Esophagus squamous epithelium (tissue), 5 donors: ENCODE data around the gene ATP6V1E1. TPM values are rescaled to one million over a fixed set of nuclear protein-coding genes. Genes with fewer than 3 reads are reported as not detected.

Source experiments
- DNase-seq: peaks from one replicate; lab custom pipeline; 2025; lab: John Stamatoyannopoulos, UW
- H3K27ac ChIP-seq, 4 donors: fragments of 200-600 bp; sonication (generic); one replicate each; pipeline ENCODE4 v1.5.1; 2016 to 2019; ENCODE audit warnings: mild to moderate bottlenecking in 1 of 4
- H3K27me3 ChIP-seq, 4 donors: fragments of 200-600 bp; sonication (generic); 1 replicate in 3 of 4; 2 replicates in 1 of 4; pipeline versions ENCODE4 v1.5.1 to v1.6.0; 2017 to 2021; ENCODE audit warnings: antibody characterized with exemption in 1 of 4
- H3K36me3 ChIP-seq, 3 donors: fragments of 200-600 bp; sonication (generic); one replicate each; pipeline ENCODE4 v1.5.1; 2016 to 2019
- H3K4me1 ChIP-seq, 3 donors: fragments of 200-600 bp; sonication (generic); one replicate each; pipeline ENCODE4 v1.5.1; 2017 to 2019
- H3K4me3 ChIP-seq, 4 donors: fragments of 200-600 bp; sonication (generic); 1 replicate in 3 of 4; 2 replicates in 1 of 4; pipeline ENCODE4 v1.5.1; 2016 to 2019; ENCODE audit warnings: mild to moderate bottlenecking in 2 of 4, moderate library complexity in 1 of 4
- H3K9me3 ChIP-seq, 3 donors: fragments of 200-600 bp; sonication (generic); one replicate each; pipeline ENCODE4 v1.5.1; 2016 to 2019
- POLR2A ChIP-seq, 4 donors: fragments of 450-650 bp; IDR thresholded peaks; one replicate each; pipeline ENCODE4 v1.6.1; 2017; ENCODE audit warnings: antibody characterized with exemption in 4 of 4, mild to moderate bottlenecking in 4 of 4, moderate library complexity in 3 of 4
- WGBS, 2 donors: methylation state at CpG; one replicate each; pipeline ENCODE4 v1.1.5; 2018; 5-methylcytosine and 5-hydroxymethylcytosine counted together
- intact Hi-C: fragments of 100-400 bp; cut with DNase I; formaldehyde crosslinking; loops from one replicate; pipeline ENCODE4 v1.15.0; 2022
- total RNA-seq, 4 donors: library from RNA; depleted of rRNA; stranded (reverse); fragments of >200 nt; gene quantifications; one replicate each; pipeline ENCODE4 v1.1.0, GENCODE V29; 2016
- TF ChIP-seq, protein P1 (sequence below), 6 experiments: fragments of 450-650 bp in 4 of 6; fragments of 200-600 bp in 2 of 6; sonication (generic) in 2 of 6; IDR thresholded peaks; one replicate each; pipeline ENCODE4 v1.5.1; 2016 to 2019; ENCODE audit warnings: antibody characterized with exemption in 6 of 6, mild to moderate bottlenecking in 4 of 6, moderate library complexity in 4 of 6
- donor health status: DM: yes; HTN: yes; CAD: no.

The ATP6V1E1 gene
- total RNA-seq, 4 donors from 2014 or later = 80.9 to 123 (median 99.6) TPM

DNA sequence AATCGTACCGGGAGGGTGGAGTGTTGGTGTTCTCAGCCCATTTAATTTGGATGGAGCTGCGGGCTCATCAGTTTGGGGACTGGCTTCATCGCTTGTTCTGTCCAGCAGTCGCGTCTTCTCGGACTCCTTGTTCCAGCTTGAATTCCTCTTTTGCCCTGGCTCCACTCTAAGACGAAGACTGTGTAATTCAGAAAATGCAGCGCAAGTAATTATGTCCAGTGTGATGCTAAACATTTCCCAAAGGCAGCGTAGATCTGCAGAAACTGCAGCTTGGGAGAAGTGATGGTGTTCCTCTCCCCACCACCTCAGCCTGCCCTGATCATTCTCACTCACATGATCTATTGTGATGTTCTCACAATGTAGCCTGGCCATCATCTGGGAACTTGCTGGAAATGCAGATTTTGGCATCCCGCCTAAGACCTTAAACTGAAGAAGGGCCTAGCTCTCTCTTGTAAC lies 64.6 kb downstream of the ATP6V1E1 start:
- intact Hi-C loops = no loop called here
- 81 to 83% methylated on average over 10 to 11 of the region's 11 CpGs for WGBS, 2 donors
- H3K4me1 ChIP-seq = peaks cover 0 to 8% (median 0%) of the 10 kb centered on the region in 3 donors
- TF ChIP-seq, protein P1, sequence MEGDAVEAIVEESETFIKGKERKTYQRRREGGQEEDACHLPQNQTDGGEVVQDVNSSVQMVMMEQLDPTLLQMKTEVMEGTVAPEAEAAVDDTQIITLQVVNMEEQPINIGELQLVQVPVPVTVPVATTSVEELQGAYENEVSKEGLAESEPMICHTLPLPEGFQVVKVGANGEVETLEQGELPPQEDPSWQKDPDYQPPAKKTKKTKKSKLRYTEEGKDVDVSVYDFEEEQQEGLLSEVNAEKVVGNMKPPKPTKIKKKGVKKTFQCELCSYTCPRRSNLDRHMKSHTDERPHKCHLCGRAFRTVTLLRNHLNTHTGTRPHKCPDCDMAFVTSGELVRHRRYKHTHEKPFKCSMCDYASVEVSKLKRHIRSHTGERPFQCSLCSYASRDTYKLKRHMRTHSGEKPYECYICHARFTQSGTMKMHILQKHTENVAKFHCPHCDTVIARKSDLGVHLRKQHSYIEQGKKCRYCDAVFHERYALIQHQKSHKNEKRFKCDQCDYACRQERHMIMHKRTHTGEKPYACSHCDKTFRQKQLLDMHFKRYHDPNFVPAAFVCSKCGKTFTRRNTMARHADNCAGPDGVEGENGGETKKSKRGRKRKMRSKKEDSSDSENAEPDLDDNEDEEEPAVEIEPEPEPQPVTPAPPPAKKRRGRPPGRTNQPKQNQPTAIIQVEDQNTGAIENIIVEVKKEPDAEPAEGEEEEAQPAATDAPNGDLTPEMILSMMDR (IDR thresholded peaks at IDR 0.05) = no peak
- TF ChIP-seq POLR2A (IDR thresholded peaks at IDR 0.05) = no peak
- H3K4me3 ChIP-seq = no peak overlapping the region
- no peaks in the 10 kb centered on the region for H3K9me3 ChIP-seq
- peaks cover 0 to 46% (median 0%) of the 10 kb centered on the region in 4 donors for H3K27me3 ChIP-seq
- peak overlapping the region in 3 of 4 donors; percentile 47 to 70 (median 55) for H3K27ac ChIP-seq
- H3K36me3 ChIP-seq = no peaks in the 10 kb centered on the region
- no peak for DNase-seq

DNA sequence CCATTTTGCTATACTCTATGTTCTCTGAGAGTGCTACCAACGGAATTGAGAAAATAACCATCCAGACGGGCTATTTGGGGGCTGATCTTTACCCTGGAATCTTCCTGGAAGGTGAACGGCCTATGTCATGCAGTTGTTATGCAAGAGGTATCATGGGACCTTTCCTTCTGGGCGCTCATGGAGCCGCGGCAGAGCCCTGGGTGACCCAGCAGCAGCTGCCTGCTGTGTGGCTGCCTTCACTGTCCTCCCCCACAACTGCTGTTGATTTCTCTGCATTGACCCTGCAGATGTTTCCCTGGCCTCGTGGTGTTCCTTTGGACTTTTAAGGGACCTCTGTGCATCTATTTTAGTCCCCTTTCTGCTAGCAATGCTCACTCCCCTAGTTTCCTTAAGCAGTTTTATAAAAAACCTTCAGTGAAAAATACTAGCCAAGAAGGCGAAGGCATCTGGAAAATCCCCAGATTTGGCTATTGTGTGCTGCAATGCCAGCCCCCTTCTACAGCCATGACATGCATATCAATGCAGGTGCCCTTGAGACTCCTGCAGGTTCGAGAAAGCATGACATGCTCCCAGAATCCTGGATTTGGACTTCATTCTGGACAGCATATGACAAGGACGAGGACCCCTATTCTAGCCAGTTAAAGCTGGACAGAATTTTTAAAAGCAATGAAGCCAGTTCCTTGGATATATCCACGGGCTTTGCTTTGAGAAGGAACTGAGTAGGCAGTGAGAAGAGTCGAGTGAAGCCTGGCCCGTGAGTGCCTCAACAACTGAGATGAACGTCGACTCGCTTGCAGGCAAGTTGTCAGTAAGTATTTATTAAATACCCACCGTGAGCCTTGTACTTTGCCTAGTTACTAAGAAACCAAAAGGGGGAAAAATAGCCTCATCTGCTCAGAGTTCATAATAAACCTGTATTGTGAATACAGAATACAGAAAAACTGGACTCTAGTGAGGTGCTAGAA lies 65.4 kb downstream of the ATP6V1E1 start, which contains the start of gene SLC25A18:
Gene SLC25A18 (plus strand): TSS at position 593 of the 965 bp plus-strand sequence. CDS start 16,447 bp downstream, outside the sequence.
- Histone ChIP-seq H3K27me3 (peaks cover 0 to 46% (median 0%) of the 10 kb centered on the region in 4 donors), H3K4me3 (no peak within 1 kb of the TSS), H3K9me3 (no peaks in the 10 kb centered on the region), H3K36me3 (no peaks in the 10 kb centered on the region), H3K4me1 (peaks cover 0 to 8% (median 0%) of the 10 kb centered on the region in 3 donors), H3K27ac (peak within 1 kb of the TSS; percentile 5 to 70 (median 51))
- TF ChIP-seq, protein P1 (IDR thresholded peaks at IDR 0.05) = no peak
- no peak for TF ChIP-seq POLR2A (IDR thresholded peaks at IDR 0.05)
- 55 to 68% methylated on average over 12 to 17 of the region's 17 CpGs for WGBS, 2 donors
- intact Hi-C loops = no loop called here
- no peak for DNase-seq

DNA sequence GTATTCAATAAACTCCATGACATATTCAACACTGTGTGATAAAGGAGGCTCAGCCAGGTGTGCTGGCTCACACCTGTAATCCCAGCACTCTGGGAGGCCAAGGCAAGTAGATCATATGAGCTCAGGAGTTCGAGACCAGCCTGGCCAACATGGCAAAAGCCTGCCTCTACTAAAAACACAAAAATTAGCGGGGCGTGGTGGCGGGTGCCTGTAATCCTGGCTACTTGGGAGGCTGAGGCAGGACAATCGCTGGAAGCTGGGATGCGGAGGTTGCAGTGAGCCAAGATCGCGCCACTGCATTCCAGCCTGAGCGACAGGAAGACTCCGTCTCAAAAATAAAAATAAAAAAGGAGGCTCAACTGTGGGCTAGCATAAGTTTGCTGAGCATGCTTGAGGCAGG lies 69.4 kb downstream of the ATP6V1E1 start:
- H3K36me3 ChIP-seq = no peaks in the 10 kb centered on the region
- intact Hi-C loops = no loop called here
- TF ChIP-seq, protein P1 (IDR thresholded peaks at IDR 0.05) = no peak
- TF ChIP-seq POLR2A (IDR thresholded peaks at IDR 0.05) = no peak
- H3K4me1 ChIP-seq = peaks cover 0 to 8% (median 0%) of the 10 kb centered on the region in 3 donors
- no peak for DNase-seq
- H3K9me3 ChIP-seq = no peaks in the 10 kb centered on the region
- H3K27ac ChIP-seq = no peak overlapping the region
- H3K27me3 ChIP-seq = peaks cover 0 to 34% (median 0%) of the 10 kb centered on the region in 4 donors
- 69 to 92% methylated on average over 6 to 10 of the region's 10 CpGs for WGBS, 2 donors
- no peak overlapping the region for H3K4me3 ChIP-seq

DNA sequence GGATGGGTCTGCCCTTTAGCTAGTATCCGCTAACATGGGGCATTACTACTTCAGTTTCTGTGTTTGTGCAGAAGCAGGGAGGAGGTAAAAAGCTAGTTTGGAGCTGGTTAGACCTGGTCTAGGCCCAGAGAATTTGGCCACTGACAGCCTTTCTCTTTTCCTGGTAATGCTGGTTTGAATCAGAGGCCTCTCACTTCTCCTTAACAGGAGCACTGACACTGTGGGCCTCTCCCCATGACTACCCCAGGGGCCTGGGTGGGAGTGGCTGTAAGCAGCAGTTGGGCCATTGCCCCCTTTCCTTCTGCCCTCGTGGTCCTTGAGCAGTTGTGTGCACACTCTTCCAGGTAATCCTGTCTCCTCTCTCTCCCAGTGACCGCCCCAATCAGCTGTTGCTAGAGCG lies 73.7 kb downstream of the ATP6V1E1 start:
- no peak for TF ChIP-seq POLR2A (IDR thresholded peaks at IDR 0.05)
- TF ChIP-seq, protein P1 (IDR thresholded peaks at IDR 0.05) = no peak
- no peak overlapping the region for H3K27ac ChIP-seq

DNA sequence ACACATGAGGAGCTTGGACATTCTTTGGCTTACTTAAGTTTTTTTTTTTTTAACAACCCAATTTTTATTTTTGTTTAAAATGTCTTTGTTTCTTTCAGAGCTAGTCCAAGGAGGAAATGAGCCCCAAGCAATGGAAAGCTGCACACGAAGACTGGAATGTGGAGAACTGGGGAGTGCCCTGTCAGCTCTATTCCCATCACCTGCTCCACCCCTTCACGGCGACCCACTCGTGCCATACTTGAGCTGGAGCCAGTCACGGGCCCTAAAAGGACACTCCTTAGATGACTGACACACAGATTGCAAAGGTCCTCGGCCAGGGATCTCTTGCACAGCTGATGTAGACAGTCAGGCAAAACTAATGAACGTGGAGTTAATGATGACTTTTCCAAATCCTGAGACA lies 75.8 kb downstream of the ATP6V1E1 start:
- TF ChIP-seq, protein P1 (IDR thresholded peaks at IDR 0.05) = no peak
- no peak for TF ChIP-seq POLR2A (IDR thresholded peaks at IDR 0.05)
- DNase-seq = no peak
- Histone ChIP-seq H3K36me3 (no peaks in the 10 kb centered on the region), H3K4me3 (no peak overlapping the region), H3K9me3 (no peaks in the 10 kb centered on the region), H3K27ac (no peak overlapping the region), H3K4me1 (no peaks in the 10 kb centered on the region), H3K27me3 (no peaks in the 10 kb centered on the region)
- 31 to 43% methylated on average over 7 of the region's 7 CpGs for WGBS, 2 donors
- intact Hi-C loops = no loop called here

More for the DNA sequence above, 73.7 kb downstream of the ATP6V1E1 start:
- Histone ChIP-seq H3K36me3 (no peaks in the 10 kb centered on the region), H3K27me3 (peaks cover 0 to 9% (median 0%) of the 10 kb centered on the region in 4 donors), H3K4me3 (no peak overlapping the region), H3K9me3 (no peaks in the 10 kb centered on the region), H3K4me1 (no peaks in the 10 kb centered on the region)
- DNase-seq = no peak
- intact Hi-C loops = no loop called here
- WGBS, 2 donors = 70 to 98% methylated on average over 3 of the region's 4 CpGs
